ENCODE measurements around the gene ARSD. TPM values are rescaled to one million over a fixed set of nuclear protein-coding genes. Genes with fewer than 3 reads are reported as not detected.

The ARSD gene
- total RNA-seq, 1 donor from 2014 or later, result 7.3 TPM

DNA sequence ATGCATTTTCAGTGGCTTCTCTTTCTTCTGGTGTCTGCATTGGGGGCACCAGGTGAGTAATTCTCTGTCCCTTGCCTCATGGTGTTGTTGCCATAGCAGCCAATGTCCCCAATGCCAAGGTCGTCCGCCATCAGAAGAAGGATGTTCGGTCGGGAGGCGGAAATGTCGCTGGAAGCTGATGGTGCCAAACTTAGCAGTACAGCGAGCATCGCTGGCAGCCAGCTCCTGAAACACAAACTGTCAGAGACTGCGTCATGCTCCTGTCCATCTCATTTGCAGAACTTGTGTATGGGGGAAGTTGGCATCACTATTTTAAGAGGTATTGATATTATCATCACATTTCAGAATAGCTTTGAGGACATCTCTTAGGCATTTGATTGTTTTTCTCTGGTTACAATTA is 29.1 kb upstream of the ARSD start:
- TF ChIP-seq EZH2 (IDR thresholded peaks at IDR 0.05; ENCODE audit: insufficient read depth, low read length), result no peak
- TF ChIP-seq, protein P1, sequence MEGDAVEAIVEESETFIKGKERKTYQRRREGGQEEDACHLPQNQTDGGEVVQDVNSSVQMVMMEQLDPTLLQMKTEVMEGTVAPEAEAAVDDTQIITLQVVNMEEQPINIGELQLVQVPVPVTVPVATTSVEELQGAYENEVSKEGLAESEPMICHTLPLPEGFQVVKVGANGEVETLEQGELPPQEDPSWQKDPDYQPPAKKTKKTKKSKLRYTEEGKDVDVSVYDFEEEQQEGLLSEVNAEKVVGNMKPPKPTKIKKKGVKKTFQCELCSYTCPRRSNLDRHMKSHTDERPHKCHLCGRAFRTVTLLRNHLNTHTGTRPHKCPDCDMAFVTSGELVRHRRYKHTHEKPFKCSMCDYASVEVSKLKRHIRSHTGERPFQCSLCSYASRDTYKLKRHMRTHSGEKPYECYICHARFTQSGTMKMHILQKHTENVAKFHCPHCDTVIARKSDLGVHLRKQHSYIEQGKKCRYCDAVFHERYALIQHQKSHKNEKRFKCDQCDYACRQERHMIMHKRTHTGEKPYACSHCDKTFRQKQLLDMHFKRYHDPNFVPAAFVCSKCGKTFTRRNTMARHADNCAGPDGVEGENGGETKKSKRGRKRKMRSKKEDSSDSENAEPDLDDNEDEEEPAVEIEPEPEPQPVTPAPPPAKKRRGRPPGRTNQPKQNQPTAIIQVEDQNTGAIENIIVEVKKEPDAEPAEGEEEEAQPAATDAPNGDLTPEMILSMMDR (IDR thresholded peaks at IDR 0.05; ENCODE audit: insufficient read depth, low read depth, low read length), result no peak

DNA sequence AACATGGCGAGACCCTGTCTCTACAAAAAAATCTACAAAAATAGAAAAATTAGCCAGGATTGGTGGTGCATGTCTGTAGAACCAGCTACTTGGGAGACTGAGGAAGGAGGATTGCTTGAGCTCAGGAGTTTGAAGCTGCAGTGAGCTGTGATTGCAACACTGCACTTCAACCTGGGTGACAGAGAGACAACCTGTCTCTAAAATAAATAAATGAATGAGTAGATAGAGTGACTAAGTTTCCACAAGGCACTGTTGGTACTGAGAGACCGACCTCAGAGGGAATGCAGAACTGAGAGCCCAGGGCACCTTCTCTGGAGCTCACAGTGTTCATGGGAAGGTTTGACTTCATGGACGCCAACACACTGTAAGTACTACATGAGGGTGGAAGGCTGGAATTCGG is 26.7 kb upstream of the ARSD start:
- no peak overlapping the region for H3K27ac Mint-ChIP-seq (ENCODE audit: unreplicated experiment)
- TF ChIP-seq, protein P1 (IDR thresholded peaks at IDR 0.05; ENCODE audit: insufficient read depth, low read depth, low read length), result no peak
- TF ChIP-seq EZH2 (IDR thresholded peaks at IDR 0.05; ENCODE audit: insufficient read depth, low read length), result no peak
- no peaks in the 10 kb centered on the region for H3K27me3 Mint-ChIP-seq (ENCODE audit: low read depth, unreplicated experiment)

More for the DNA sequence above, 29.1 kb upstream of the ARSD start:
- H3K36me3 ChIP-seq (ENCODE audit: insufficient read depth, low read length), result no peaks in the 10 kb centered on the region
- H3K27me3 ChIP-seq (ENCODE audit: insufficient read depth, low read length), result no peaks in the 10 kb centered on the region
- no peak overlapping the region for H3K27ac ChIP-seq (ENCODE audit: low read depth, low read length)
- H3K79me2 ChIP-seq (ENCODE audit: insufficient read depth, low read length), result no peaks in the 10 kb centered on the region
- H2AFZ ChIP-seq (ENCODE audit: low read depth, low read length), result no peak overlapping the region
- H3K27me3 Mint-ChIP-seq (ENCODE audit: low read depth, unreplicated experiment), result no peaks in the 10 kb centered on the region
- DNase-seq (ENCODE audit: low read depth), result no peak
- H3K4me3 ChIP-seq (ENCODE audit: insufficient read depth, low read depth, low read length), result no peak overlapping the region
- no peak overlapping the region for H3K9ac ChIP-seq (ENCODE audit: low read length)
- H3K36me3 Mint-ChIP-seq (ENCODE audit: low read depth, unreplicated experiment), result no peaks in the 10 kb centered on the region
- H3K27ac Mint-ChIP-seq (ENCODE audit: unreplicated experiment), result no peak overlapping the region
- H3K9me3 Mint-ChIP-seq (ENCODE audit: unreplicated experiment), result peaks cover 2% of the 10 kb centered on the region
- H3K4me3 Mint-ChIP-seq (ENCODE audit: unreplicated experiment), result no peak overlapping the region
- no peaks in the 10 kb centered on the region for H4K20me1 ChIP-seq (ENCODE audit: insufficient read depth, low read length)
- no peaks in the 10 kb centered on the region for H3K9me3 ChIP-seq (ENCODE audit: insufficient read depth, low read depth, low read length)
- FAIRE-seq, result no peak
- H3K4me1 Mint-ChIP-seq (ENCODE audit: low read depth, unreplicated experiment), result no peaks in the 10 kb centered on the region
- no peaks in the 10 kb centered on the region for H3K4me1 ChIP-seq (ENCODE audit: insufficient read depth, low read length)
- H3K4me2 ChIP-seq (ENCODE audit: low read length), result no peak overlapping the region

GRCh38 chrX:2955281-2955680 is 26.1 kb upstream of the ARSD start:
- Mint-ChIP-seq H3K4me1 (ENCODE audit: low read depth, unreplicated experiment) (no peaks in the 10 kb centered on the region), H3K36me3 (ENCODE audit: low read depth, unreplicated experiment) (no peaks in the 10 kb centered on the region), H3K4me3 (ENCODE audit: unreplicated experiment) (no peak overlapping the region), H3K9me3 (ENCODE audit: unreplicated experiment) (peaks cover 2% of the 10 kb centered on the region), H3K27me3 (ENCODE audit: low read depth, unreplicated experiment) (no peaks in the 10 kb centered on the region), H3K27ac (ENCODE audit: unreplicated experiment) (no peak overlapping the region)
- Histone ChIP-seq H3K4me2 (ENCODE audit: low read length) (no peak overlapping the region), H3K27ac (ENCODE audit: low read depth, low read length) (no peak overlapping the region), H3K79me2 (ENCODE audit: insufficient read depth, low read length) (no peaks in the 10 kb centered on the region), H3K4me1 (ENCODE audit: insufficient read depth, low read length) (no peaks in the 10 kb centered on the region), H4K20me1 (ENCODE audit: insufficient read depth, low read length) (no peaks in the 10 kb centered on the region), H3K27me3 (ENCODE audit: insufficient read depth, low read length) (no peaks in the 10 kb centered on the region), H3K9me3 (ENCODE audit: insufficient read depth, low read depth, low read length) (no peaks in the 10 kb centered on the region), H3K4me3 (ENCODE audit: insufficient read depth, low read depth, low read length) (no peak overlapping the region), H3K36me3 (ENCODE audit: insufficient read depth, low read length) (no peaks in the 10 kb centered on the region), H2AFZ (ENCODE audit: low read depth, low read length) (no peak overlapping the region), H3K9ac (ENCODE audit: low read length) (no peak overlapping the region)
- no peak for TF ChIP-seq EZH2 (IDR thresholded peaks at IDR 0.05; ENCODE audit: insufficient read depth, low read length)
- TF ChIP-seq, protein P1 (IDR thresholded peaks at IDR 0.05; ENCODE audit: insufficient read depth, low read depth, low read length), result no peak
- no peak for FAIRE-seq
- no peak for DNase-seq (ENCODE audit: low read depth)

More for the DNA sequence above, 26.7 kb upstream of the ARSD start:
- Histone ChIP-seq H3K9me3 (ENCODE audit: insufficient read depth, low read depth, low read length) (no peaks in the 10 kb centered on the region), H3K4me1 (ENCODE audit: insufficient read depth, low read length) (no peaks in the 10 kb centered on the region), H3K79me2 (ENCODE audit: insufficient read depth, low read length) (no peaks in the 10 kb centered on the region), H3K4me3 (ENCODE audit: insufficient read depth, low read depth, low read length) (no peak overlapping the region), H3K36me3 (ENCODE audit: insufficient read depth, low read length) (no peaks in the 10 kb centered on the region), H3K27ac (ENCODE audit: low read depth, low read length) (no peak overlapping the region), H3K4me2 (ENCODE audit: low read length) (no peak overlapping the region), H3K27me3 (ENCODE audit: insufficient read depth, low read length) (no peaks in the 10 kb centered on the region), H3K9ac (ENCODE audit: low read length) (no peak overlapping the region), H4K20me1 (ENCODE audit: insufficient read depth, low read length) (no peaks in the 10 kb centered on the region), H2AFZ (ENCODE audit: low read depth, low read length) (no peak overlapping the region)
- H3K36me3 Mint-ChIP-seq (ENCODE audit: low read depth, unreplicated experiment), result no peaks in the 10 kb centered on the region
- DNase-seq (ENCODE audit: low read depth) (no peak), FAIRE-seq (no peak)
- no peak overlapping the region for H3K4me3 Mint-ChIP-seq (ENCODE audit: unreplicated experiment)
- peaks cover 2% of the 10 kb centered on the region for H3K9me3 Mint-ChIP-seq (ENCODE audit: unreplicated experiment)
- no peaks in the 10 kb centered on the region for H3K4me1 Mint-ChIP-seq (ENCODE audit: low read depth, unreplicated experiment)
